ENCODE results near the gene TIMM22. TPM values are rescaled to one million over a fixed set of nuclear protein-coding genes. Genes with fewer than 3 reads are reported as not detected.

TIMM22 gene
- total RNA-seq, 1 donor, result 15.8 TPM

GRCh38 chr17:1011760-1012735 lies 15.1 kb downstream of the TIMM22 start:
- H3K4me3 ChIP-seq (ENCODE audit: low read depth, low read length), result no peak overlapping the region
- DNase-seq (ENCODE audit: low read depth), result no peak
- TF ChIP-seq, protein P1, sequence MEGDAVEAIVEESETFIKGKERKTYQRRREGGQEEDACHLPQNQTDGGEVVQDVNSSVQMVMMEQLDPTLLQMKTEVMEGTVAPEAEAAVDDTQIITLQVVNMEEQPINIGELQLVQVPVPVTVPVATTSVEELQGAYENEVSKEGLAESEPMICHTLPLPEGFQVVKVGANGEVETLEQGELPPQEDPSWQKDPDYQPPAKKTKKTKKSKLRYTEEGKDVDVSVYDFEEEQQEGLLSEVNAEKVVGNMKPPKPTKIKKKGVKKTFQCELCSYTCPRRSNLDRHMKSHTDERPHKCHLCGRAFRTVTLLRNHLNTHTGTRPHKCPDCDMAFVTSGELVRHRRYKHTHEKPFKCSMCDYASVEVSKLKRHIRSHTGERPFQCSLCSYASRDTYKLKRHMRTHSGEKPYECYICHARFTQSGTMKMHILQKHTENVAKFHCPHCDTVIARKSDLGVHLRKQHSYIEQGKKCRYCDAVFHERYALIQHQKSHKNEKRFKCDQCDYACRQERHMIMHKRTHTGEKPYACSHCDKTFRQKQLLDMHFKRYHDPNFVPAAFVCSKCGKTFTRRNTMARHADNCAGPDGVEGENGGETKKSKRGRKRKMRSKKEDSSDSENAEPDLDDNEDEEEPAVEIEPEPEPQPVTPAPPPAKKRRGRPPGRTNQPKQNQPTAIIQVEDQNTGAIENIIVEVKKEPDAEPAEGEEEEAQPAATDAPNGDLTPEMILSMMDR (IDR thresholded peaks at IDR 0.05; ENCODE audit: insufficient read depth, low read length), result no peak

- no peak for DNase-seq (ENCODE audit: low read depth)
- TF ChIP-seq, protein P1 (IDR thresholded peaks at IDR 0.05; ENCODE audit: insufficient read depth, low read length), result no peak
- H3K4me3 ChIP-seq (ENCODE audit: low read depth, low read length), result no peak overlapping the region
Observed at GRCh38 chr17:1012823-1013728, 16.1 kb downstream of the TIMM22 start.

DNA sequence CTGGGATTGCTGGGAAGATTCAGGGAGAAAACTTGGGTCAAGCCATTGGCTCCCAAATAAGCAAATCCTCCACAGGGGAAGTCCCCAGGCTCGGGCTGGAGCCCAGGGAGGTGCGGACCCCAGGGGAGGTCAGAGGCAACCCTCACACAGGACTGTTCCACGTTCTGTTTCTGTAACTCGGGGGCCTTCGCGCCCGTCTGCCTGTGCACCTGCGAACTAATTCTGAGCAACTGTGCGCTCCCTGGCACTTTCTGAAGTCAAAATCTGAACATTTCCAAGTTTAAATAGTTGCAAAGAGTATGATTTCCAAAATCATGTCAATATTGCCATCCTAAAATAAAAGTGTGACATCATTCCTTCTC lies 16.8 kb downstream of the TIMM22 start:
- TF ChIP-seq, protein P1 (IDR thresholded peaks at IDR 0.05; ENCODE audit: insufficient read depth, low read length), result no peak
- H3K4me3 ChIP-seq (ENCODE audit: low read depth, low read length), result no peak overlapping the region
- DNase-seq (ENCODE audit: low read depth), result no peak

DNA sequence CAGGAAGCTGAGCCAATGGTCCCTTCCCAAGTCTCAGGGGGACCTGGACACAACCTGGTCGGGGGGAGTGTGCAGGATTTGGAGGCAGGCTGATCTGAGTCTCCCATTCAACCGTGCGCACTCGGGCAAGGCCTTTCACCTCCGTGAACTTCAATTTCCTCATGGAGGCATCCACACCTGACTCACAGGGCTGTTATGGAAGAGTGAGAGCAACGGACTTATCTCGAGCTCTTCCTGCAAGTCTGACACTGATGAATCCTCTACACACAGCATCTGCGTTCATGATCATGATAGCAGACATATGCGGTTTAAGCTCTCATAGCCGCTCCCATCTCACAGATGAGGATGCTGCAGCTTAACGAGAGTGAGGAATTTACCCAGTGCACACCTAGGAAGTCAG lies 21.6 kb downstream of the TIMM22 start:
- no peak for DNase-seq (ENCODE audit: low read depth)
- H3K4me3 ChIP-seq (ENCODE audit: low read depth, low read length), result no peak overlapping the region
- TF ChIP-seq, protein P1 (IDR thresholded peaks at IDR 0.05; ENCODE audit: insufficient read depth, low read length), result no peak

DNA sequence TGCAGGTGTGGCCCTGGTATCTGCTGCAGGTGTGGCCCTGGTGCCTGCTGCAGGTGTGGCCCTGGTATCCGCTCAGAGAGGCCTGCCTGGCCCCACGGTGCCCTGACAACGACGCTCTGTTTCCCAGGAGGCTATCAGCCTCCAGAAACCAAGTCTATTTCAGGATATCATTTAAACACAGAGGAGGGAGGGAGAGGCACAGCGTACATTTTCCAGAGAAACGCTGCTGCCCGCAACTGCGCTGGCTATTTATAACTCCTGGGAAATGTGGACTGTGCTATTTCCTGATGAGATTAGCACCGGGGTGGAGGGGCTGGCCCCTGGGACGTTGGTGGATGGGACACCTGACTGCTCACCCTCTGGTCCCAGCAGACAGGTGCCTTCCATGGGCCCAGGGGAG lies 22.5 kb downstream of the TIMM22 start:
- no peak overlapping the region for H3K4me3 ChIP-seq (ENCODE audit: low read depth, low read length)
- DNase-seq (ENCODE audit: low read depth), result no peak
- TF ChIP-seq, protein P1 (IDR thresholded peaks at IDR 0.05; ENCODE audit: insufficient read depth, low read length), result no peak

DNA sequence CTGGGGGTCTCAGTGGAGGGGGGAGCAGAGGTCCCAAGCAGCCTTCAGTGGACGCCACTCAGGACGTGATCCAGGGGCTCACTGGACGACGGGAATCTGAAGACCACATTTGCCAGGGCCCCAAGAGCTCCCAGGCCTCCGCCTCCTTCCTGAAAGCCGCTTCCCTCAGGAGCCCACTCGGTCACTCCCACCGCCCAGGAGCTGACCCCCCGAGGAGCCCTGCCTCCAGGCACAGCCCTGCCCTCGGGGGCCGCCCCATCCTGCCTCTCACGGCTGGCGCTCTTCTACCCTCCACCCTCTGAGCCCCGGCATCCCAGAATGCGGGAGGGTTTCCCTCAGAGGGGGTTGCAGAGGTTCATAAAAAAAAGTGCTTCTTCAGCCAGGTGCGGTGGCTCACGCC lies 24.2 kb downstream of the TIMM22 start:
- H3K4me3 ChIP-seq (ENCODE audit: low read depth, low read length), result no peak overlapping the region
- TF ChIP-seq, protein P1 (IDR thresholded peaks at IDR 0.05; ENCODE audit: insufficient read depth, low read length), result no peak
- no peak for DNase-seq (ENCODE audit: low read depth)
